ENCODE measurements around the gene SLC35F1. TPM values are rescaled to one million over a fixed set of nuclear protein-coding genes. Genes with fewer than 3 reads are reported as not detected.

Gene SLC35F1
- total and polyA plus RNA-seq, 9 of the 15 experiments (the other 6 are each of a cell fraction or from before 2014, with no cell fraction given): 0.03 to 0.06 TPM; not detected in 7

- TF ChIP-seq ZNF277 (CRISPR knock-in tag; IDR thresholded peaks at IDR 0.05; ENCODE audit: borderline replicate concordance) (no peak), HIVEP1 (CRISPR knock-in tag; IDR thresholded peaks at IDR 0.05) (no peak)
Observed at GRCh38 chr6:118305081-118305480, 398.0 kb downstream of the SLC35F1 start (continued).

- Histone ChIP-seq H3K36me3 (ENCODE audit: control insufficient read depth, insufficient read depth, low read length) (no peaks in the 10 kb centered on the region), H3K9me1 (ENCODE audit: control insufficient read depth, insufficient read depth, low read length) (no peaks in the 10 kb centered on the region), H3K4me3 (no peak overlapping the region), H3K79me2 (ENCODE audit: control insufficient read depth, insufficient read depth, low read length) (no peaks in the 10 kb centered on the region), H3K9ac (ENCODE audit: insufficient read depth in 1 of 2, low read depth in 2 of 2, low read length in 2 of 2) (no peak overlapping the region), H4K20me1 (replicated peaks; ENCODE audit: control insufficient read depth, insufficient read depth, low read length) (no peaks in the 10 kb centered on the region), H3K4me1 (replicated peaks in 1 of 2; ENCODE audit: control insufficient read depth in 2 of 2, insufficient read depth in 2 of 2, low read length in 2 of 2) (no peaks in the 10 kb centered on the region), H3K4me2 (ENCODE audit: insufficient read depth, low read length) (no peak overlapping the region), H2AFZ (ENCODE audit: low read depth, low read length) (no peak overlapping the region), H3K27me3 (ENCODE audit: control insufficient read depth in 2 of 2, insufficient read depth in 2 of 2, low read length in 2 of 2) (peaks cover 2 to 3% of the 10 kb centered on the region in 2 experiments; a peak in 1 of 5 replicates), H3K9me3 (replicated peaks; ENCODE audit: control insufficient read depth, insufficient read depth, low read depth, low read length) (no peaks in the 10 kb centered on the region), H3K27ac (ENCODE audit: extremely low read depth, low read depth, low read length) (no peak overlapping the region)
- FAIRE-seq (no peak), DNase-seq (ENCODE audit: extremely low read depth in 1 of 4, low spot score in 3 of 4) (no peak), ATAC-seq (no peak)
- intact Hi-C loops (cut with micrococcal nuclease): no loop called here
- ChIA-PET POLR2A (no interaction called here), CTCF (ENCODE audit: low intra/inter-chr PET ratio) (no interaction called here)
- no peak for TF ChIP-seq MCM5 (IDR thresholded peaks at IDR 0.05; ENCODE audit: low read depth)
- TF ChIP-seq ZNF644 (tag; IDR thresholded peaks at IDR 0.05; ENCODE audit: low read depth): no peak
- TF ChIP-seq HMG20A (CRISPR knock-in tag; conservative IDR thresholded peaks at IDR 0.05): no peak
- TF ChIP-seq SMC3 (conservative IDR thresholded peaks at IDR 0.05; ENCODE audit: insufficient read depth, low read depth, low read length): no peak
- TF ChIP-seq ZNF584 (CRISPR knock-in tag; IDR thresholded peaks at IDR 0.05; ENCODE audit: low read depth): no peak
- TF ChIP-seq FOXA3 (CRISPR knock-in tag; conservative IDR thresholded peaks at IDR 0.05 in 1 of 2, IDR thresholded peaks at IDR 0.05 in 1 of 2): no peak
- BruUV-seq (replicated peaks): no TSS peak
- in situ Hi-C loops (cut with MboI): no loop called here
- WGBS (ENCODE audit: insufficient coverage, low coverage, missing lambda C conversion rate): 0% methylated on average over 6 of the region's 6 CpGs
Observed at GRCh38 chr6:118306392-118307238, 399.6 kb downstream of the SLC35F1 start.
